ENCODE measurements around the gene PCDHGB3. TPM values are rescaled to one million over a fixed set of nuclear protein-coding genes. Genes with fewer than 3 reads are reported as not detected.

Gene PCDHGB3
- polyA plus RNA-seq, 2 of the 4 experiments (the other 2 are of a cell fraction) = 0.28 to 1.2 TPM

DNA sequence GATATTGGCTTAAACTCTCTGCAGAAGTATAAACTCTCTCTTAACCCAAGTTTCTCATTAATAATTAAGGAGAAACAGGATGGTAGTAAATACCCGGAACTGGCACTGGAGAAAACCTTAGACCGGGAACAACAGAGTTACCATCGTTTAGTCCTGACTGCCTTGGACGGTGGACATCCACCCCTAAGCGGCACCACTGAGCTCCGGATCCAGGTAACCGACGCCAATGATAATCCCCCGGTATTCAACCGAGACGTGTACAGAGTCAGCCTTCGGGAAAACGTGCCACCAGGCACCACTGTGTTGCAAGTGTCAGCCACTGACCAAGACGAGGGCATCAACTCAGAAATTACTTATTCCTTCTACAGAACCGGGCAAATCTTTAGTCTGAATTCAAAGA, 28.6 kb downstream of the PCDHGB3 start:
- H3K4me3 ChIP-seq = no peak overlapping the region

GRCh38 chr5:141399555-141400258, 29.7 kb downstream of the PCDHGB3 start:
- no peak for ATAC-seq
- WGBS (ENCODE audit: missing lambda C conversion rate) = 92% methylated on average over 36 of the region's 61 CpGs
- no peak for DNase-seq (ENCODE audit: low read depth in 1 of 2, low spot score in 1 of 2)
- Histone ChIP-seq H3K4me3 (no peak overlapping the region), H3K4me1 (no peaks in the 10 kb centered on the region), H3K27ac (no peak overlapping the region), H3K4me2 (no peak overlapping the region), H3K9me3 (peaks cover 68% of the 10 kb centered on the region)
- no peak for FAIRE-seq
- POLR2A ChIA-PET = no interaction called here
- TF ChIP-seq ZC3H11A (IDR thresholded peaks at IDR 0.05) (no peak), JUNB (IDR thresholded peaks at IDR 0.05) (no peak), SREBF2 (IDR thresholded peaks at IDR 0.05) (no peak), SMC3 (IDR thresholded peaks at IDR 0.05) (no peak), FOXS1 (CRISPR knock-in tag; IDR thresholded peaks at IDR 0.05) (no peak)
- CTCF ChIA-PET = interaction anchor here (1.0 to 1.9 kb wide), 2 partner anchors 17 to 125 kb away, joined by 3 to 7 read pairs; partner anchors contain the start of gene PCDHGA7

More for the DNA sequence above, 28.6 kb downstream of the PCDHGB3 start:
- H3K27ac ChIP-seq = no peak overlapping the region
- peaks cover 68% of the 10 kb centered on the region for H3K9me3 ChIP-seq
- WGBS (ENCODE audit: missing lambda C conversion rate) = 78% methylated on average over 15 of the region's 15 CpGs
- ChIA-PET CTCF (interaction anchor here (1.0 to 3.5 kb wide), 9 partner anchors 14 to 165 kb away, joined by 3 to 28 read pairs (median 7); partner anchors contain the start of genes PCDHGA1, PCDHGA10, PCDHGA7 and TAF7), POLR2A (no interaction called here)
- H3K4me2 ChIP-seq = no peak overlapping the region
- no peaks in the 10 kb centered on the region for H3K4me1 ChIP-seq
- DNase-seq (ENCODE audit: low read depth in 1 of 2, low spot score in 1 of 2) (no peak), FAIRE-seq (no peak), ATAC-seq (no peak)
- TF ChIP-seq, protein P1, sequence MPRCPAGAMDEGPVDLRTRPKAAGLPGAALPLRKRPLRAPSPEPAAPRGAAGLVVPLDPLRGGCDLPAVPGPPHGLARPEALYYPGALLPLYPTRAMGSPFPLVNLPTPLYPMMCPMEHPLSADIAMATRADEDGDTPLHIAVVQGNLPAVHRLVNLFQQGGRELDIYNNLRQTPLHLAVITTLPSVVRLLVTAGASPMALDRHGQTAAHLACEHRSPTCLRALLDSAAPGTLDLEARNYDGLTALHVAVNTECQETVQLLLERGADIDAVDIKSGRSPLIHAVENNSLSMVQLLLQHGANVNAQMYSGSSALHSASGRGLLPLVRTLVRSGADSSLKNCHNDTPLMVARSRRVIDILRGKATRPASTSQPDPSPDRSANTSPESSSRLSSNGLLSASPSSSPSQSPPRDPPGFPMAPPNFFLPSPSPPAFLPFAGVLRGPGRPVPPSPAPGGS (IDR thresholded peaks at IDR 0.05) = no peak
- no peak for TF ChIP-seq ZNF302 (CRISPR knock-in tag; IDR thresholded peaks at IDR 0.05)
- no peak for TF ChIP-seq CEBPB (IDR thresholded peaks at IDR 0.05)
- no peak for TF ChIP-seq USF2 (IDR thresholded peaks at IDR 0.05)
- TF ChIP-seq TP53 (CRISPR knock-in tag; IDR thresholded peaks at IDR 0.05) = no peak
- no peak for TF ChIP-seq KDM1A (IDR thresholded peaks at IDR 0.05; ENCODE audit: low read depth)
- TF ChIP-seq CHD2 (IDR thresholded peaks at IDR 0.05; ENCODE audit: low read length, partially characterized antibody) = no peak
- TF ChIP-seq CBX8 (IDR thresholded peaks at IDR 0.05) = no peak
- no peak for TF ChIP-seq POLR2A (IDR thresholded peaks at IDR 0.05; ENCODE audit: low read length)
- TF ChIP-seq RARB (CRISPR knock-in tag; IDR thresholded peaks at IDR 0.05) = no peak
- TF ChIP-seq HOXA7 (CRISPR knock-in tag; IDR thresholded peaks at IDR 0.05) = no peak
- no peak for TF ChIP-seq POLR2AphosphoS2 (conservative IDR thresholded peaks at IDR 0.05; ENCODE audit: low read length)
- TF ChIP-seq, protein P2, sequence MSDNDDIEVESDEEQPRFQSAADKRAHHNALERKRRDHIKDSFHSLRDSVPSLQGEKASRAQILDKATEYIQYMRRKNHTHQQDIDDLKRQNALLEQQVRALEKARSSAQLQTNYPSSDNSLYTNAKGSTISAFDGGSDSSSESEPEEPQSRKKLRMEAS (IDR thresholded peaks at IDR 0.05) = no peak
- TF ChIP-seq REST (IDR thresholded peaks at IDR 0.05) = no peak
- no peak for TF ChIP-seq HOXB13 (CRISPR knock-in tag; IDR thresholded peaks at IDR 0.05; ENCODE audit: low read depth)
- TF ChIP-seq EP300 (IDR thresholded peaks at IDR 0.05) = no peak
- TF ChIP-seq TFCP2L1 (CRISPR knock-in tag; IDR thresholded peaks at IDR 0.05) = no peak
- TF ChIP-seq EHMT2 (IDR thresholded peaks at IDR 0.05; ENCODE audit: low read depth) = no peak
